Body of pancreas (tissue), 4 donors: Measurements from ENCODE around the gene ANKH. TPM values are rescaled to one million over a fixed set of nuclear protein-coding genes. Genes with fewer than 3 reads are reported as not detected.

Source experiments
- ATAC-seq: fragments of 150-250 bp; one replicate; pipeline ENCODE4 v1.9.1; 2016
- DNase-seq, 4 donors: peaks; one replicate each; pipeline ENCODE4 v3.0.0-alpha.2; 2019
- H3K27ac ChIP-seq, 4 donors: fragments of 200-600 bp; sonication (generic); 1 replicate in 3 of 4; 2 replicates in 1 of 4; pipeline versions ENCODE4 v1.5.1 to v1.6.1; 2016 to 2019; ENCODE audit warnings: mild to moderate bottlenecking in 1 of 4, mixed read lengths in 1 of 4, moderate library complexity in 1 of 4
- H3K27me3 ChIP-seq, 2 donors: fragments of 200-600 bp; sonication (generic); one replicate each; pipeline ENCODE4 v1.6.0; 2016; ENCODE audit warnings: mild to moderate bottlenecking in 1 of 2
- H3K36me3 ChIP-seq, 2 donors: fragments of 200-600 bp; sonication (generic); replicated peaks in 1 of 2; 2 replicates each; pipeline ENCODE4 v1.5.1; 2016; ENCODE audit warnings: low read depth in 2 of 2; ENCODE audit not compliant: insufficient read depth in 1 of 2
- H3K4me1 ChIP-seq: fragments of 200-600 bp; sonication (generic); one replicate; pipeline ENCODE4 v1.6.0; 2016
- H3K4me3 ChIP-seq, 2 donors: fragments of 200-600 bp; sonication (generic); 1 replicate in 1 of 2; 2 replicates in 1 of 2; pipeline ENCODE4 v1.5.1; 2016 to 2019
- H3K9me3 ChIP-seq, 3 donors: fragments of 200-600 bp; sonication (generic); 1 replicate in 2 of 3; 2 replicates in 1 of 3; pipeline ENCODE4 v1.5.1; 2016
- CTCF ChIP-seq, 7 experiments: fragments of 450-650 bp in 4 of 7; fragments of 200-600 bp in 3 of 7; sonication (generic) in 3 of 7; IDR thresholded peaks; one replicate each; pipeline ENCODE4 v1.5.1; 2016 to 2019; ENCODE audit warnings: antibody characterized with exemption in 7 of 7
- POLR2A ChIP-seq, 3 donors: fragments of 450-650 bp; IDR thresholded peaks; one replicate each; pipeline ENCODE4 v1.6.1; 2016; ENCODE audit warnings: antibody characterized with exemption in 3 of 3, mild to moderate bottlenecking in 2 of 3
- WGBS, 2 donors: methylation state at CpG; one replicate each; pipeline ENCODE4 v1.1.5; 2017; 5-methylcytosine and 5-hydroxymethylcytosine counted together
- intact Hi-C: fragments of 100-400 bp; cut with DNase I; formaldehyde crosslinking; loops from one replicate; pipeline ENCODE4 v1.15.1; 2023
- total RNA-seq, 2 donors: library from RNA; depleted of rRNA; stranded (reverse); fragments of >200 nt; gene quantifications; one replicate each; pipeline ENCODE4 v1.1.0, GENCODE V29; 2016

The ANKH gene
- total RNA-seq, 2 donors from 2014 or later, result 19.1 to 20.5 TPM

GRCh38 chr5:14745753-14746152, 125.8 kb downstream of the ANKH start:
- H3K27me3 ChIP-seq, result no peaks in the 10 kb centered on the region
- no peak overlapping the region for H3K4me3 ChIP-seq
- H3K36me3 ChIP-seq, result no peaks in the 10 kb centered on the region
- 91 to 92% methylated on average over 14 of the region's 14 CpGs for WGBS, 2 donors
- TF ChIP-seq CTCF (IDR thresholded peaks at IDR 0.05) (no peak), POLR2A (IDR thresholded peaks at IDR 0.05) (no peak)
- H3K4me1 ChIP-seq, result no peaks in the 10 kb centered on the region
- ATAC-seq (no peak), DNase-seq (no peak)
- H3K9me3 ChIP-seq, result no peaks in the 10 kb centered on the region
- H3K27ac ChIP-seq, result no peak overlapping the region
- intact Hi-C loops, result no loop called here

GRCh38 chr5:14745188-14745563, 126.4 kb downstream of the ANKH start:
- intact Hi-C loops, result no loop called here
- no peak overlapping the region for H3K4me3 ChIP-seq
- ATAC-seq (no peak), DNase-seq (no peak)
- TF ChIP-seq POLR2A (IDR thresholded peaks at IDR 0.05), result no peak
- TF ChIP-seq CTCF (IDR thresholded peaks at IDR 0.05), result no peak
- no peak overlapping the region for H3K27ac ChIP-seq
- H3K4me1 ChIP-seq, result no peaks in the 10 kb centered on the region
- 73 to 87% methylated on average over 5 of the region's 5 CpGs for WGBS, 2 donors
- H3K9me3 ChIP-seq, result no peaks in the 10 kb centered on the region
- H3K36me3 ChIP-seq, result no peaks in the 10 kb centered on the region
- H3K27me3 ChIP-seq, result no peaks in the 10 kb centered on the region

GRCh38 chr5:14744296-14745187, 127.0 kb downstream of the ANKH start:
- DNase-seq, result no peak
- Histone ChIP-seq H3K36me3 (no peaks in the 10 kb centered on the region), H3K27ac (no peak overlapping the region), H3K4me3 (no peak overlapping the region), H3K9me3 (no peaks in the 10 kb centered on the region), H3K4me1 (no peaks in the 10 kb centered on the region), H3K27me3 (no peaks in the 10 kb centered on the region)
- intact Hi-C loops, result no loop called here
- 74 to 80% methylated on average over 12 to 13 of the region's 14 CpGs for whole genome bisulfite sequencing, 2 donors
- no peak for ATAC-seq
- no peak for TF ChIP-seq POLR2A (IDR thresholded peaks at IDR 0.05)
- TF ChIP-seq CTCF (IDR thresholded peaks at IDR 0.05), result no peak

GRCh38 chr5:14743601-14744295, 127.8 kb downstream of the ANKH start:
- Histone ChIP-seq H3K27me3 (no peaks in the 10 kb centered on the region), H3K9me3 (no peaks in the 10 kb centered on the region), H3K27ac (no peak overlapping the region), H3K4me1 (no peaks in the 10 kb centered on the region), H3K4me3 (no peak overlapping the region), H3K36me3 (no peaks in the 10 kb centered on the region)
- DNase-seq (no peak), ATAC-seq (no peak)
- TF ChIP-seq CTCF (IDR thresholded peaks at IDR 0.05) (no peak), POLR2A (IDR thresholded peaks at IDR 0.05) (no peak)
- 81 to 83% methylated on average over 6 of the region's 6 CpGs for WGBS, 2 donors
- intact Hi-C loops, result no loop called here
